HepG2 (cell line): ENCODE data around the gene TNFRSF6B. TPM values are rescaled to one million over a fixed set of nuclear protein-coding genes. Genes with fewer than 3 reads are reported as not detected.

ENCODE experiments used
- ASH2L ChIP-seq: fragments of 300-600, 200-600 bp; sonication (generic); IDR thresholded peaks from 2 replicates; pipeline ENCODE4 v1.7.0; 2017; ENCODE audit warnings: low read depth, mild to moderate bottlenecking, moderate library complexity, mixed read lengths, low read length; ENCODE audit not compliant: insufficient read length
- ELF4 ChIP-seq: sonication (generic); formaldehyde crosslinking; IDR thresholded peaks from 2 replicates; pipeline ENCODE4 v1.5.0; 2020; ENCODE audit warnings: missing genetic modification reagents, mild to moderate bottlenecking, moderate library complexity, borderline replicate concordance
- FLYWCH1 ChIP-seq: sonication (generic); formaldehyde crosslinking; IDR thresholded peaks from 2 replicates; pipeline ENCODE4 v1.8.1; 2023; ENCODE audit warnings: mild to moderate bottlenecking, missing genetic modification reagents
- FOXO1 ChIP-seq: sonication (generic); formaldehyde crosslinking; IDR thresholded peaks from 2 replicates; pipeline ENCODE4 v1.4.0; 2020; ENCODE audit warnings: missing genetic modification reagents
- GATA4 ChIP-seq: sonication (generic); IDR thresholded peaks from 2 replicates; pipeline ENCODE4 v1.6.1; 2016; ENCODE audit warnings: antibody characterized with exemption, low read depth, borderline replicate concordance
- HIVEP1 ChIP-seq: sonication (generic); formaldehyde crosslinking; IDR thresholded peaks from 2 replicates; pipeline ENCODE4 v1.4.0; 2020; ENCODE audit warnings: mild to moderate bottlenecking, missing genetic modification reagents
- KDM4B ChIP-seq: sonication (generic); formaldehyde crosslinking; IDR thresholded peaks from 2 replicates; pipeline ENCODE4 v1.4.0; 2020; ENCODE audit warnings: missing genetic modification reagents
- KDM5A ChIP-seq: fragments of 200-600 bp; sonication (generic); IDR thresholded peaks from 2 replicates; pipeline ENCODE4 v1.7.0; 2018; ENCODE audit warnings: antibody characterized with exemption, mild to moderate bottlenecking, low read length, borderline replicate concordance
- PPARG ChIP-seq: conservative IDR thresholded peaks from 2 replicates; pipeline ENCODE4 v1.6.1; 2016; ENCODE audit warnings: missing biosample characterization, missing genetic modification reagents
- RNF2 ChIP-seq: fragments of 450-650 bp; conservative IDR thresholded peaks from 2 replicates; pipeline ENCODE4 v1.6.1; 2016; ENCODE audit warnings: low read depth
- SIN3B ChIP-seq: fragments of 150-350 bp; IDR thresholded peaks from 2 replicates; pipeline ENCODE4 v1.6.1; 2014; ENCODE audit warnings: low read length
- SMAD1 ChIP-seq: sonication (generic); formaldehyde crosslinking; IDR thresholded peaks from 2 replicates; pipeline ENCODE4 v1.4.0; 2020; ENCODE audit warnings: missing genetic modification reagents, low read depth, mild to moderate bottlenecking, borderline replicate concordance
- SRSF1 ChIP-seq: fragments of 200-400 bp; formaldehyde crosslinking; optimal IDR thresholded peaks from 2 replicates; pipeline ENCODE3; 2017; ENCODE audit warnings: mild to moderate bottlenecking, low read depth, low read length, moderate library complexity
- THYN1 ChIP-seq: sonication (generic); formaldehyde crosslinking; IDR thresholded peaks from 2 replicates; pipeline ENCODE4 v1.8.1; 2023; ENCODE audit warnings: low read depth, mild to moderate bottlenecking, moderate library complexity, missing genetic modification reagents, borderline replicate concordance
- ZEB1 ChIP-seq: IDR thresholded peaks from 2 replicates; pipeline ENCODE4 v1.6.1; 2012; ENCODE audit warnings: mild to moderate bottlenecking, low read depth, inconsistent platforms; ENCODE audit not compliant: insufficient replicate concordance
- ZNF10 ChIP-seq: sonication (generic); formaldehyde crosslinking; IDR thresholded peaks from 2 replicates; pipeline ENCODE4 v1.4.0; 2020; ENCODE audit warnings: mild to moderate bottlenecking, low read depth, missing genetic modification reagents, borderline replicate concordance
- ZNF224 ChIP-seq: sonication (generic); formaldehyde crosslinking; IDR thresholded peaks from 2 replicates; pipeline ENCODE4 v1.5.0; 2020; ENCODE audit warnings: mild to moderate bottlenecking, missing genetic modification reagents
- ZNF30 ChIP-seq: sonication (generic); formaldehyde crosslinking; IDR thresholded peaks from 2 replicates; pipeline ENCODE4 v1.5.0; 2020; ENCODE audit warnings: mild to moderate bottlenecking, missing genetic modification reagents
- ZNF317 ChIP-seq: sonication (generic); formaldehyde crosslinking; IDR thresholded peaks from 2 replicates; pipeline ENCODE4 v1.5.0; 2020; ENCODE audit warnings: mild to moderate bottlenecking, missing genetic modification reagents
- ZNF383 ChIP-seq: sonication (generic); formaldehyde crosslinking; IDR thresholded peaks from 2 replicates; pipeline ENCODE4 v1.4.0; 2020; ENCODE audit warnings: missing genetic modification reagents, mild to moderate bottlenecking, borderline replicate concordance
- ZNF432 ChIP-seq: sonication (generic); formaldehyde crosslinking; IDR thresholded peaks from 2 replicates; pipeline ENCODE4 v1.5.0; 2020; ENCODE audit warnings: missing genetic modification reagents, mild to moderate bottlenecking, borderline replicate concordance
- ZNF558 ChIP-seq: sonication (generic); formaldehyde crosslinking; IDR thresholded peaks from 2 replicates; pipeline ENCODE4 v1.9.0; 2022; ENCODE audit warnings: mild to moderate bottlenecking, missing genetic modification reagents, borderline replicate concordance
- ZNF572 ChIP-seq: sonication (generic); formaldehyde crosslinking; IDR thresholded peaks from 2 replicates; pipeline ENCODE4 v1.5.1; 2020; ENCODE audit warnings: mild to moderate bottlenecking, missing genetic modification reagents
- ZNF629 ChIP-seq: sonication (generic); formaldehyde crosslinking; conservative IDR thresholded peaks from 2 replicates; pipeline ENCODE4 v1.5.0; 2020; ENCODE audit warnings: missing genetic modification reagents
- ZNF652 ChIP-seq: IDR thresholded peaks from 2 replicates; pipeline ENCODE4 v1.6.1; 2016; ENCODE audit warnings: low read depth, borderline replicate concordance
- polyA plus RNA-seq, 8 experiments: library from polyadenylated mRNA; depleted of rRNA in 3 of 8; stranded (reverse) in 7 of 8; unstranded in 1 of 8; fragments of >200 nt; fragmentation: Illumina TruSeq in 4 of 8; extraction: Trizol in 4 of 8; gene quantifications; 2 replicates each; pipeline versions ENCODE4 v1.2.1 to v1.2.3, GENCODE V29; 2011 to 2016; ENCODE audit warnings: low read depth in 4 of 8, missing spikeins in 1 of 8, mixed read lengths in 1 of 8; ENCODE audit not compliant: insufficient read depth in 1 of 8
- total RNA-seq, 5 experiments: library from RNA; depleted of rRNA; stranded (reverse); fragments of >200 nt; fragmentation: Illumina TruSeq; extraction: Trizol; gene quantifications; 2 replicates each; pipeline ENCODE4 v1.2.3, GENCODE V29; 2016; ENCODE audit warnings: low read depth in 1 of 5
- TF ChIP-seq, protein P1 (sequence below): IDR thresholded peaks from 2 replicates; pipeline ENCODE4 v1.6.1; 2016; ENCODE audit warnings: missing compliant biosample characterization, missing genetic modification reagents, borderline replicate concordance
- TF ChIP-seq, protein P2 (sequence below): IDR thresholded peaks from 2 replicates; pipeline ENCODE4 v1.6.1; 2018; ENCODE audit warnings: missing genetic modification reagents, mild to moderate bottlenecking, missing compliant biosample characterization

Gene TNFRSF6B
- total and polyA plus RNA-seq, 2 of the 13 experiments (the other 11 are each of a cell fraction or from before 2014, with no cell fraction given), result 0.24 TPM; not detected in 1

DNA sequence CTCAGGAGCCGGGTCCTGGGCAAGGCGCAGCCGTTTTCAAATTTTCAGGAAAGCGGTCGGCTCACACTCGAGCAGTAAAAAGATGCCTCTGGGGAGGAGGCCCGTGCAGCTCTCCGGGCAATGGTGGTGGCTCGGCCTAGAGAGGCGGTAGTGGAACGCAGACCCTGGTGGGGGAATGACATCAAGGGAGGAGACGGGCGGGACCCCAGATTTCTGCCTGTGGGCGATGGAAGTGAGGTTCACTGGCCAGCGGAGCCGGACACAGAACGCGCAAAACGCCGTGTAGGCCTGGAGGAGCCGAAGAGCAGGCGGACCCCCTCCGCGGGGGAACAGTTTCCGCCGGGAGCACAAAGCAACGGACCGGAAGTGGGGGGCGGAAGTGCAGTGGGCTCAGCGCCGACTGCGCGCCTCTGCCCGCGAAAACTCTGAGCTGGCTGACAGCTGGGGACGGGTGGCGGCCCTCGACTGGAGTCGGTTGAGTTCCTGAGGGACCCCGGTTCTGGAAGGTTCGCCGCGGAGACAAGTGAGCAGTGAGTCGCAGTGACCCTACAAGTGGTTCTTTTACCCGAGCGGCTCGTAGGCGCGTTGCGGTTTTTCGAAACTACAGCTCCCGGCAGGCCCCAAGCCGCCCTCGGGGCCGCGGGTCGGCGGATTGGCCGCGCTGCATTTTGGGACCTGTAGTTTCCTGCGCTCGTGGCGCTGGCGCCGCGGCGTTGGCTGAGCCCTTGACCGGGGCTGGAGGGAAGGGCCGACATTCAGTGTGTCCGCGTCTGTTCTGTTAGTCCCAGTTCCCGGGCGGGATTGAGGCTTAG lies 38.3 kb upstream of the TNFRSF6B start, which contains the start of gene RTEL1 (continued):
- TF ChIP-seq GATA4, result no peak; the same call in 1 of the 2 replicates
- peak; percentile 63; the same call in 1 of the 2 replicates for TF ChIP-seq ZNF30 (CRISPR knock-in tag)
- peak; percentile 92 for TF ChIP-seq ZEB1
- peak; percentile 43; the same call in 1 of the 2 replicates for TF ChIP-seq ZNF652 (CRISPR knock-in tag)
- TF ChIP-seq, protein P1, sequence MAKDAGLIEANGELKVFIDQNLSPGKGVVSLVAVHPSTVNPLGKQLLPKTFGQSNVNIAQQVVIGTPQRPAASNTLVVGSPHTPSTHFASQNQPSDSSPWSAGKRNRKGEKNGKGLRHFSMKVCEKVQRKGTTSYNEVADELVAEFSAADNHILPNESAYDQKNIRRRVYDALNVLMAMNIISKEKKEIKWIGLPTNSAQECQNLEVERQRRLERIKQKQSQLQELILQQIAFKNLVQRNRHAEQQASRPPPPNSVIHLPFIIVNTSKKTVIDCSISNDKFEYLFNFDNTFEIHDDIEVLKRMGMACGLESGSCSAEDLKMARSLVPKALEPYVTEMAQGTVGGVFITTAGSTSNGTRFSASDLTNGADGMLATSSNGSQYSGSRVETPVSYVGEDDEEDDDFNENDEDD, result peak; percentile 94
- peak; percentile 52; the same call in 1 of the 2 replicates for TF ChIP-seq ZNF558 (CRISPR knock-in tag)
- TF ChIP-seq ZNF572, result peak; percentile 61; the same call in 1 of the 2 replicates
- TF ChIP-seq ZNF224 (CRISPR knock-in tag), result no peak; the same call in 1 of the 2 replicates
- peak; percentile 74; the same call in 1 of the 2 replicates for TF ChIP-seq SMAD1 (CRISPR knock-in tag)
- TF ChIP-seq RNF2, result peak; percentile 84
- TF ChIP-seq ASH2L, result peak; percentile 100
- TF ChIP-seq ZNF432 (CRISPR knock-in tag), result peak; percentile 89
- peak; percentile 87 for TF ChIP-seq ZNF317 (CRISPR knock-in tag)
- peak; percentile 81 for TF ChIP-seq FOXO1
- 0 out of 2 replicates have a peak, but pooled peaks have one; percentile 1 for TF ChIP-seq HIVEP1 (CRISPR knock-in tag)
- peak; percentile 100 for TF ChIP-seq KDM5A
- TF ChIP-seq SIN3B, result peak; percentile 94
- peak; percentile 69 for TF ChIP-seq ZNF629 (CRISPR knock-in tag)
- no peak for TF ChIP-seq ZNF10 (CRISPR knock-in tag)
- TF ChIP-seq ZNF383 (CRISPR knock-in tag), result peak; percentile 95
- peak; percentile 82; the same call in 1 of the 2 replicates for TF ChIP-seq THYN1
- TF ChIP-seq, protein P2, sequence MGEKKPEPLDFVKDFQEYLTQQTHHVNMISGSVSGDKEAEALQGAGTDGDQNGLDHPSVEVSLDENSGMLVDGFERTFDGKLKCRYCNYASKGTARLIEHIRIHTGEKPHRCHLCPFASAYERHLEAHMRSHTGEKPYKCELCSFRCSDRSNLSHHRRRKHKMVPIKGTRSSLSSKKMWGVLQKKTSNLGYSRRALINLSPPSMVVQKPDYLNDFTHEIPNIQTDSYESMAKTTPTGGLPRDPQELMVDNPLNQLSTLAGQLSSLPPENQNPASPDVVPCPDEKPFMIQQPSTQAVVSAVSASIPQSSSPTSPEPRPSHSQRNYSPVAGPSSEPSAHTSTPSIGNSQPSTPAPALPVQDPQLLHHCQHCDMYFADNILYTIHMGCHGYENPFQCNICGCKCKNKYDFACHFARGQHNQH (CRISPR knock-in tag), result peak; percentile 91
- TF ChIP-seq PPARG (CRISPR knock-in tag), result 0 out of 2 replicates have a peak, but pooled peaks have one; percentile 20
- TF ChIP-seq KDM4B (CRISPR knock-in tag), result peak; percentile 90; the same call in 1 of the 2 replicates
- no peak for TF ChIP-seq FLYWCH1 (CRISPR knock-in tag)
- TF ChIP-seq ELF4, result peak; percentile 79; the same call in 1 of the 2 replicates
- TF ChIP-seq SRSF1, result no peak
